WTC11 (cell line): ENCODE data around the gene TEX28.

Experiments used
- SMAD4 ChIP-seq: sonication (generic); formaldehyde crosslinking; IDR thresholded peaks from 2 replicates; pipeline ENCODE4 v1.8.0; 2022; ENCODE audit warnings: mild to moderate bottlenecking, missing genetic modification reagents
- ZBTB21 ChIP-seq: sonication (generic); formaldehyde crosslinking; IDR thresholded peaks from 2 replicates; pipeline ENCODE4 v1.8.1; 2023; ENCODE audit warnings: mild to moderate bottlenecking, missing genetic modification reagents, borderline replicate concordance
- TF ChIP-seq, protein P1 (sequence below): fragments of 200-600 bp; IDR thresholded peaks from 2 replicates; pipeline ENCODE4 v1.8.0; 2022; ENCODE audit warnings: antibody characterized with exemption
- TF ChIP-seq, protein P2 (sequence below): sonication (generic); formaldehyde crosslinking; IDR thresholded peaks from 2 replicates; pipeline ENCODE4 v1.8.0; 2022; ENCODE audit warnings: mild to moderate bottlenecking, missing genetic modification reagents
- TF ChIP-seq, protein P3 (sequence below): fragments of 250-450 bp; sonication (Bioruptor Pico); conservative IDR thresholded peaks from 2 replicates; pipeline ENCODE4 v1.9.0; 2021; ENCODE audit warnings: mild to moderate bottlenecking
- TF ChIP-seq, protein P4 (sequence below): sonication (generic); formaldehyde crosslinking; IDR thresholded peaks from 2 replicates; pipeline ENCODE4 v1.8.1; 2023; ENCODE audit warnings: mild to moderate bottlenecking, missing genetic modification reagents

DNA sequence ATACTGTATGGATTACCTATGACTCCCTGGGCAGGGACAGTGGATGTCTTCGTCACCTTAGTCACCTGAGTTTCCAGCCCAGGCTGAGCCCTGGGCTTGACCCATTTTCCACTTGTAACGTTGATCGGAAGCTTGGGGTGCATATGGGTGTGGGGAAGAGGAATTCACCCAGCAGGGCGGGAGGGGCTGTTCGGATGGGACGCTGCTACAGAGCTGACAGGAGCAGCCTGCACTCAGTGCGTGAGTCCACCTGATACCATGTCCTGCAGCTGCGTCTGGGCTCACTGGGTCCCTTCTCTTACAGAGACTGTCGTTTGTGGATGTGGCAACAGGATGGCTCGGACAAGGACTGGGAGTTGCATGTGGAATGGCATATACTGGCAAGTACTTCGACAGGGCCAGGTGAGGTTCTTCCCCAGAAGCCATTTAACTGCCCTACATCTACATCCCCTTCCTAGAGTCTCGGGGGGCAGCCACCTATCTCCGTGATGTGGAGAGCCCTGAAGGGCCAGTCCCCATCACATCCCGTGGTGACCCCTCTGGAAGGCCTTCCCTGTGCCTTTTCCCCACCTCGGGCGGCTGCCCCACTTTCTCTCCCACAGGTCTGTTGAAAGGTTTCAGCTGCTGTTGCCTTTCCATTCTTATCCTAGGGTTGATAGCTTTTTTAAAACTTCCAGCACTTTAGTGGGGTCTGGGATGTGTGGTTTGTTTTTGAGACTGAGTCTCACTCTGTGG lies 14.3 kb upstream of the TEX28 start:
- TF ChIP-seq, protein P1, sequence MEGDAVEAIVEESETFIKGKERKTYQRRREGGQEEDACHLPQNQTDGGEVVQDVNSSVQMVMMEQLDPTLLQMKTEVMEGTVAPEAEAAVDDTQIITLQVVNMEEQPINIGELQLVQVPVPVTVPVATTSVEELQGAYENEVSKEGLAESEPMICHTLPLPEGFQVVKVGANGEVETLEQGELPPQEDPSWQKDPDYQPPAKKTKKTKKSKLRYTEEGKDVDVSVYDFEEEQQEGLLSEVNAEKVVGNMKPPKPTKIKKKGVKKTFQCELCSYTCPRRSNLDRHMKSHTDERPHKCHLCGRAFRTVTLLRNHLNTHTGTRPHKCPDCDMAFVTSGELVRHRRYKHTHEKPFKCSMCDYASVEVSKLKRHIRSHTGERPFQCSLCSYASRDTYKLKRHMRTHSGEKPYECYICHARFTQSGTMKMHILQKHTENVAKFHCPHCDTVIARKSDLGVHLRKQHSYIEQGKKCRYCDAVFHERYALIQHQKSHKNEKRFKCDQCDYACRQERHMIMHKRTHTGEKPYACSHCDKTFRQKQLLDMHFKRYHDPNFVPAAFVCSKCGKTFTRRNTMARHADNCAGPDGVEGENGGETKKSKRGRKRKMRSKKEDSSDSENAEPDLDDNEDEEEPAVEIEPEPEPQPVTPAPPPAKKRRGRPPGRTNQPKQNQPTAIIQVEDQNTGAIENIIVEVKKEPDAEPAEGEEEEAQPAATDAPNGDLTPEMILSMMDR: no peak
- TF ChIP-seq SMAD4 (CRISPR knock-in tag) (no peak), ZBTB21 (CRISPR knock-in tag) (no peak)
- TF ChIP-seq, protein P2, sequence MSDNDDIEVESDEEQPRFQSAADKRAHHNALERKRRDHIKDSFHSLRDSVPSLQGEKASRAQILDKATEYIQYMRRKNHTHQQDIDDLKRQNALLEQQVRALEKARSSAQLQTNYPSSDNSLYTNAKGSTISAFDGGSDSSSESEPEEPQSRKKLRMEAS (CRISPR knock-in tag): no peak
- TF ChIP-seq, protein P3, sequence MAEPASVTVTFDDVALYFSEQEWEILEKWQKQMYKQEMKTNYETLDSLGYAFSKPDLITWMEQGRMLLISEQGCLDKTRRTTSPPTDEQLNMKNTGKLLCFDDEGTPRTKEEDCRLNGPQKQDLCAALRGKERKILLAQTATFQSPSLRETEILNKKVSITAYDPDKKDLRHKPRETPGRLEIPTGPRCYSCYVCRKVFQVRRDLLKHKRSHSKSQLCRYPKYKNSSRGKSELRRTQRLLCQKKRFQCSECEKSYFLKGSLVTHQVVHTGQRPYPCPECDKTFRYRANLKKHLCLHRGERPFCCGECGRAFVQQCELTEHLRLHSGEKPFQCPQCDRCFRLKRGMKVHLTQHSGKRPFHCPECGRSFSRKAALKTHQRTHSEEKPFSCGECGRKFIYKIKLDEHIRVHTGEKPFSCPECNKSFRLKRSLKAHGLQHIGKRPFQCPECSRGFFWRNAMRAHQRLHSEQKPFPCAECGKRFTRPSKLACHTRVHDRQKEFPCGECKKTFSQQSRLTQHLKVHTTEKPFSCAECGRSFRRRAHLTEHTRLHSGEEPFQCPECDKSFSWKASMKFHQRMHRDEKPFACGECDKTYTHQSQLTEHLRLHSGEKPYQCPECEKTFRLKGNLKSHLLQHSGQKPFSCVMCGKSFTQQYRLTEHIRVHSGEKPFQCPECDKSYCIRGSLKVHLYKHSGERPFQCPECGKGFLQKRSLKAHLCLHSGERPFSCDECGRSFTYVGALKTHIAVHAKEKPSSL (CRISPR knock-in tag): no peak
- TF ChIP-seq, protein P4, sequence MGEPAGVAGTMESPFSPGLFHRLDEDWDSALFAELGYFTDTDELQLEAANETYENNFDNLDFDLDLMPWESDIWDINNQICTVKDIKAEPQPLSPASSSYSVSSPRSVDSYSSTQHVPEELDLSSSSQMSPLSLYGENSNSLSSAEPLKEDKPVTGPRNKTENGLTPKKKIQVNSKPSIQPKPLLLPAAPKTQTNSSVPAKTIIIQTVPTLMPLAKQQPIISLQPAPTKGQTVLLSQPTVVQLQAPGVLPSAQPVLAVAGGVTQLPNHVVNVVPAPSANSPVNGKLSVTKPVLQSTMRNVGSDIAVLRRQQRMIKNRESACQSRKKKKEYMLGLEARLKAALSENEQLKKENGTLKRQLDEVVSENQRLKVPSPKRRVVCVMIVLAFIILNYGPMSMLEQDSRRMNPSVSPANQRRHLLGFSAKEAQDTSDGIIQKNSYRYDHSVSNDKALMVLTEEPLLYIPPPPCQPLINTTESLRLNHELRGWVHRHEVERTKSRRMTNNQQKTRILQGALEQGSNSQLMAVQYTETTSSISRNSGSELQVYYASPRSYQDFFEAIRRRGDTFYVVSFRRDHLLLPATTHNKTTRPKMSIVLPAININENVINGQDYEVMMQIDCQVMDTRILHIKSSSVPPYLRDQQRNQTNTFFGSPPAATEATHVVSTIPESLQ: no peak
